Stimulated activated CD4-positive, alpha-beta T cell treated with anti-CD3 and anti-CD28 coated beads, Interleukin-2, amount 100 ng/mL, for 48 hours (primary cell): ENCODE results near the gene COQ8B.
"Not testable (repeated sequence)": the region's sequence is repeated elsewhere in the genome, so short reads cannot be mapped to it uniquely, and the experiment has no call there.

Experiments
- DNase-seq, 2 donors: peaks; one replicate each; pipeline ENCODE4 v3.0.0-alpha.2; 2020

Gene COQ8B

GRCh38 chr19:40716482-40717324 is at the start of gene COQ8B, which contains the start of gene ITPKC:
TSS of gene COQ8B (minus strand) at chr19:40716886. CDS start at chr19:40714632, 2,254 bp downstream.
TSS of gene ITPKC (plus strand) at chr19:40717112. CDS start at chr19:40717136, 24 bp downstream.
- DNase-seq, result peak; percentile 100

GRCh38 chr19:40766385-40766784 is 49.7 kb upstream of the COQ8B start:
- DNase-seq, result not testable (repeated sequence)

- no peak for DNase-seq
Measured at GRCh38 chr19:40763963-40764362, 47.3 kb upstream of the COQ8B start.

- no peak for DNase-seq
Measured at GRCh38 chr19:40763526-40763925, 46.8 kb upstream of the COQ8B start.

DNA sequence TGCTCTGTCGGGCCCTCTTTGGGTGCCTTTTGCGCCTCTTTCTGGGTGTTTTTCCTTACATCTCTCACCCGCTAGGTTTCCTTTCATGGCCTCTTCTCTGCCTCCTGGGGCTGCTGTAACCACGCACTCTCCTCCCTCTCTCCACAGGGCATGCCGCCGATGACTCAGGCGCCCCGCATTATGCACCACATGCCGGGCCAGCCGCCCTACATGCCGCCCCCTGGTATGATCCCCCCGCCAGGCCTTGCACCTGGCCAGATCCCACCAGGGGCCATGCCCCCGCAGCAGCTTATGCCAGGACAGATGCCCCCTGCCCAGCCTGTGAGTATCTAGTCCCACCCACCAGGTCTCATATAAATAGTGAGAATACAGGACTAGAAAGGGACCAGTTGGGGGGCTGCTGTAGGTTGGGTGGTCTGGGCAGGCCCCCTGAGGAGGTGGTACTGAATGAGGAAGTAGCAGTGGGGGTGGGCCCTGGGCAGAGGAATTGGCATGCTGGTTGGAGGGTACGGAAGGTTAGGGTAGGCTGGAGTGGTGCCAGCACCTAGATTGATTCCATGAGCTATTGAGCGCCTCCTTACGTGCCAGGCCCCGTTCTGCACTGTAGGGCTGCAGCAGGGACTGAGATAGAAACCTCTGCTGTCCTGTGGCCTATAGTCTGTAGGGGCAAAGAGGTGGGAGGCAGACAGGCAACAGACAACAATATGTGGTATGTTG is 46.2 kb upstream of the COQ8B start:
- no peak for DNase-seq

DNA sequence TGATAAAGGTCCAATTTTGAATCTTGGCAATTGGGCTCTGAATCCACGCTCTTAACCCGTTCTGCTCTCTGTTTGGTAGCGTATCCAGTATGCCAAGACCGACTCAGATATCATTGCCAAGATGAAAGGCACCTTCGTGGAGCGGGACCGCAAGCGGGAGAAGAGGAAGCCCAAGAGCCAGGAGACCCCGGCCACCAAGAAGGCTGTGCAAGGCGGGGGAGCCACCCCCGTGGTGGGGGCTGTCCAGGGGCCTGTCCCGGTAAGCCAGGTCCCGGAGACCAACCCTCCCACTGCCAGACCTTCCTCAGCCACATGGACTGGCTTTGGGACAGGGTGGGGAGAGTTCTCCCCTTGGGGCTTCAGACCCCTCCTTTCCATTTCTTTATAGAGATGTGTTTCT is 42.7 kb upstream of the COQ8B start:
- DNase-seq, result no peak

- no peak for DNase-seq
Measured at GRCh38 chr19:40758491-40758890, 41.8 kb upstream of the COQ8B start.

- peak in 1 of 2 donors; percentile 24 for DNase-seq
Measured at GRCh38 chr19:40756502-40757110, 39.9 kb upstream of the COQ8B start.

- DNase-seq, result no peak
Measured at GRCh38 chr19:40755791-40756190, 39.1 kb upstream of the COQ8B start.

GRCh38 chr19:40755248-40755624 is 38.5 kb upstream of the COQ8B start:
- DNase-seq, result no peak

DNA sequence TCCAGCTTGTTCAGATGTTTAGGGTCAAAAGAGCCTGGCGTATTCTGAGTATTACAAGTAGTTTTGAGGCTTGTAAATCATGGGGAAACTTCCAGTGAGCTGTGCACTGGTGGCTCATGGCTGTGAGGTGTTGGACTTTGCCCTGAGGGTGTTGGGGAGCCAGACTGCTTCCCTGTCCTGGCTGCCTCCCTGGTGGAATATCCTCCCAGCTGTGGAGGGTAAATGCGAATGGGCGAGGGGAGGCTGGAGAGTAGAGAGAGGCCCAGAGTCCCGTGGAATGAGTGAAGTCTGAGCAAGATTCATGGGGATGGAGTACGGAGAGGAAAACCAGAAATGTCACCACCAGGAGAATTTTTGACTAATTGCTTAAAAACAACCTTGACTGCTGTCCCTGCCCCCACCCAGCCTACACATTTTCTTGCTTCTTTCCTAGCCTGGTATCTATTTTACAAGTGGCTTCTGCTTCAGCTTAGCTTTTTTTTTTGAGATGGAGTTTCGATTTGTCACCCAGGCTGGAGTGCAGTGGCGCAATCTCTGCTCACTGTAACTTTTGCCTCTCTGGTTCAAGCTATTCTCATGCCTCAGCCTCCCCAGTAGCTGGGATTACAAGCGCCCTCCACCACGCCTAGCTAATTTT is 38.0 kb upstream of the COQ8B start:
- peak; percentile 45 to 52 for DNase-seq

- no peak for DNase-seq
Measured at GRCh38 chr19:40752257-40752781, 35.6 kb upstream of the COQ8B start.

DNA sequence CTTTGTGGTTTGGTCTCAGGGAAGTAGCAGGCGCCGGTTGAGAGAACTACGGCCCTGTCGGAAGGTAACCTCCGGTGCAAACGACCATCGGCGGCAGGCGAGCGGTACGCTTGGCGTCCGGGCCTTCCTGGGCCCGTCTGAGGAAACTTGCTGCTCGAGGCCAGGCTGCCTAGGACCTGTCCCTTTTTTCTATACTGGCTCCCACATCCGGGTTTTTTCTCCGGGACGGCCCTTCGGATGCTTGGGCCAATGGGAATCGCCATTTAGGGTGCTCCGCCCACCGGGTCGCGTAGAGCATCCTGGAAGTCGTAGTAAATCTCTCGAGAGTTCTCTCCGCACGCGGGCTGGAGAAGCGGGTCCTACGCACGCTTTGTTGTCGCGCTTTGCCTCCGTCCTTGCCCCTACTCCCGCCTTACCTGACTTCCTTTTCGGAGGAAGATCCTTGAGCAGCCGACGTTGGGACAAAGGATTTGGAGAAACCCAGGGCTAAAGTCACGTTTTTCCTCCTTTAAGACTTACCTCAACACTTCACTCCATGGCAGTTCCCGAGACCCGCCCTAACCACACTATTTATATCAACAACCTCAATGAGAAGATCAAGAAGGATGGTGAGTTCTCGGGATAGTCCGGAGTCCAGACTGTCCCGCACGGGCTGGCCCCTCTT is 34.3 kb upstream of the COQ8B start, which contains the start of gene SNRPA:
Gene SNRPA (plus strand): TSS at position 330 of the 664 bp plus-strand sequence. CDS start 206 bp downstream, at position 536.
- peak; percentile 90 to 92 for DNase-seq

GRCh38 chr19:40750058-40750873 is 33.6 kb upstream of the COQ8B start, which contains the start of gene ACTMAP:
TSS of gene ACTMAP (minus strand) at chr19:40750477. CDS start at chr19:40749803, 674 bp downstream.
- DNase-seq, result peak; percentile 98 to 100

- no peak for DNase-seq
Measured at GRCh38 chr19:40747536-40747935, 30.9 kb upstream of the COQ8B start.

GRCh38 chr19:40745402-40745780 is 28.7 kb upstream of the COQ8B start:
- DNase-seq, result no peak

DNA sequence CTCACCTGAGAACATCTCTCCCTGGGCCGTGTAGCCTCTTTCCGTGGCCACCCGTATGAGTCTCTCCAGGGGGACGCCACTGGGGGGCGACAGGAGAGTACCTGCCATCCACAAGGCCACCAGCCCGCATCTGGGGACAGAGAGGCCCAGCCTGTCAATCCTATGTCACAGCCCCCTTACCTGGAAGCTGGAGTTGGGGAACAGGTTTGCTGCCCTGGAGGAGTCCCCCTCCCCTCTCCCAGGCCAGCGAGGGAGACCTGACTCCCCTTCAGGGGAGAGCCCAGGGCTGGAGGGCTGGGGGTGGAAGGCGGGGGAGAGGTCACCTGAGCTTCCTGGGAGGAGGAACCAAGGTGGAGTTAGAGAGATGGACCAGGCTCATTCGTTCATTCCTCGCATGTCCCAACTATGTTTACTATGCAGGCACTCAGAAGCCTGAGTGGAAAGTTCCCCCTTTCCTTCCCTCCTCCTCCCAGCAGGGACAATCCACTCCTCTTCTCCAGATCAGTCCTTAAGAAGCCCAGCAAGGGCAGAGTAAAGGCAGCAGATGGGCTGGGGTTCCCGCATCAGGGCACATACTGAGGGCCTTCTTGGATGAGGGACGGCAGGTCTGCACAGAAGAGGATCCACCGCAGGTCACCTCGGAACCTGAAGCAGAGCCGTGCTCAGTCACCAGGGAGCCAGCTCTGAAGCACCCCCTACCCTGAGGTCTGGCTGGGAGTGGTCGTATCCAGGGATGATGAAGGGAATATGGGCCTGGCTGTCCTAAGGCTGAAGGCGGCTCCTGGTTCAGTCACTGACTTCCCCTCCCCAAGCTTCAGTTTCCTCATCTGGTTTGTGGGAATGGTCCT is 28.1 kb upstream of the COQ8B start:
- DNase-seq, result no peak

DNA sequence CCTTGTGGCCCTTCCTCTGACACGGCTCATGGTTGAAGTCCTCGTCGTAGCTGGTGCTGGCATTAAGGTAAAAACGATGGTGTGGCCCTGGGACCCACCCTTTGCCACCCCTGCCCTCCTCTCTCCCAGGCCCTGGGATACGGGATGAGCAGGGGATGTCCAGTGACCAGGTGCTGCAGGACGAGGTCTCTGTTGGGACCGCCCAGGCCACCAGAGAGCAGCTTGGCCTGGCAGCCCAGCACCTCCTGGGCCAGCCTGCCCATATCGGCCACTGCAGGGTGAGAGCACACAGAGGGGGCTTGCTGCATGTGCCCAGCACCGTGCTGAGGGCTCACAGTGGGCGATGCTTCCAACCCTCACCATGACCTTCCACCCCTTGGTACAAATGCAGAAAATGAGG is 27.2 kb upstream of the COQ8B start:
- DNase-seq, result no peak

GRCh38 chr19:40742886-40743285 is 26.2 kb upstream of the COQ8B start:
- DNase-seq, result no peak

GRCh38 chr19:40742477-40742876 is 25.8 kb upstream of the COQ8B start:
- DNase-seq, result no peak
